Astrocyte (in vitro differentiated cells and primary cell): ENCODE measurements around the gene RUNX3.

Experiments
- CTCF ChIP-seq: IDR thresholded peaks from 2 replicates; pipeline ENCODE4 v1.5.1; 2011; ENCODE audit warnings: low read depth, mild to moderate bottlenecking, inconsistent platforms, low read length, moderate library complexity; ENCODE audit not compliant: insufficient read depth
- EZH2 ChIP-seq: IDR thresholded peaks from 2 replicates; pipeline ENCODE4 v1.6.1; 2012; ENCODE audit warnings: mild to moderate bottlenecking, low read length, inconsistent platforms; ENCODE audit not compliant: insufficient read depth

- TF ChIP-seq EZH2 (no peak), CTCF (no peak)
Observed at GRCh38 chr1:24888061-24888970, 41.8 kb downstream of the RUNX3 start.
